Uterus (tissue), 2 donors: ENCODE data around the gene STT3B.

Experiments used
- CTCF ChIP-seq, 4 experiments: fragments of 200-600 bp in 2 of 4; fragments of 450-650 bp in 2 of 4; sonication (generic) in 2 of 4; IDR thresholded peaks; one replicate each; pipeline ENCODE4 v1.5.1; 2016 to 2019; ENCODE audit warnings: antibody characterized with exemption in 4 of 4, mild to moderate bottlenecking in 2 of 4, moderate library complexity in 1 of 4
- POLR2A ChIP-seq, 2 donors: fragments of 450-650 bp; IDR thresholded peaks; one replicate each; pipeline ENCODE4 v1.6.1; 2016; ENCODE audit warnings: antibody characterized with exemption in 2 of 2, mild to moderate bottlenecking in 1 of 2, moderate library complexity in 1 of 2

GRCh38 chr3:31577232-31577631, 44.5 kb downstream of the STT3B start:
- no peak for TF ChIP-seq CTCF (IDR thresholded peaks at IDR 0.05)
- no peak for TF ChIP-seq POLR2A (IDR thresholded peaks at IDR 0.05)
